Subcutaneous adipose tissue (tissue), 4 donors: ENCODE measurements around the gene SEMA5B. TPM values are rescaled to one million over a fixed set of nuclear protein-coding genes. Genes with fewer than 3 reads are reported as not detected.

ENCODE experiments used
- CTCF ChIP-seq: fragments of 450-650 bp; IDR thresholded peaks from one replicate; pipeline ENCODE4 v1.5.1; 2016; ENCODE audit warnings: low read depth, mild to moderate bottlenecking, control low read depth, antibody characterized with exemption, moderate library complexity
- total RNA-seq, 4 donors: library from RNA; depleted of rRNA; stranded (reverse); fragments of >200 nt; gene quantifications; one replicate each; pipeline ENCODE4 v1.1.0, GENCODE V29; 2016

The SEMA5B gene
- total RNA-seq, 4 donors from 2014 or later = 0.51 to 0.88 TPM; not detected in 2

GRCh38 chr3:122936986-122937385 lies 90.6 kb downstream of the SEMA5B start:
- TF ChIP-seq CTCF = no peak

- TF ChIP-seq CTCF = no peak
These were observed 91.2 kb downstream of the SEMA5B start for GRCh38 chr3:122936335-122936734.

- TF ChIP-seq CTCF = no peak
These were observed 93.3 kb downstream of the SEMA5B start for GRCh38 chr3:122934251-122934650.

GRCh38 chr3:122932251-122932967 lies 95.2 kb downstream of the SEMA5B start:
- TF ChIP-seq CTCF = no peak

GRCh38 chr3:122931636-122932035 lies 95.9 kb downstream of the SEMA5B start:
- TF ChIP-seq CTCF = no peak

- TF ChIP-seq CTCF = no peak
These were observed 97.2 kb downstream of the SEMA5B start for GRCh38 chr3:122930063-122930997.
